ENCODE measurements around the gene KRT77. TPM values are rescaled to one million over a fixed set of nuclear protein-coding genes. Genes with fewer than 3 reads are reported as not detected.

The KRT77 gene
- total and polyA plus RNA-seq, 7 experiments from 2014 or later, result 0.08 to 0.13 (median 0.10) TPM; not detected in 3

DNA sequence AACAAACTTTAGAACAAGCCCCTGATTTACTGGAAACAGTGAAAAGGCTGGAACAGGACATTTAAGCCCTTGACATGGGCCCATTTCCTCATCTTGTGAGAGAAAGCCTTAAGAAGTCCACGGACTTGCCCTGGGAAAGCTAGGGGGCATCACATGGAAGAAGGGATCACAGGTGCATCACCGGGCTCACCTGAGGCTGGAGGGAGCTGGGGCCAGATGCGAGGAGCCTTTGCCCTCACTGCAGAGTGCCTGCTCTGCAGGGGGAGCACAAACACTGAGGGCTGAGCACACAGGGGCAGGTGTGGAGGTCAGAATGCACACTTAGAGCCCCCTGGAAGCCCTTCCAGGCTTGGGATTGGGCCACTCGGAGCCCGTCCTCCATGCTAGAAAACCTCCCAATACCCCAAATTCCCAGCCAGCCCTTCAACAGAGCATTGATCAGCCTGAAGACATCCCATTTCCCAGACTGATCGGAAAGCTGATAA is 17.9 kb downstream of the KRT77 start:
- no peak for DNase-seq
- Mint-ChIP-seq H3K36me3 (no peaks in the 10 kb centered on the region), H3K9me3 (no peaks in the 10 kb centered on the region), H3K27ac (peak overlapping the region in 1 of 9 donors; percentile 87), H3K27me3 (peaks cover 0 to 50% (median 0%) of the 10 kb centered on the region in 5 donors), H3K4me3 (no peak overlapping the region), H3K4me1 (peaks cover 14 to 74% (median 64%) of the 10 kb centered on the region in 7 donors)
- peaks cover 6 to 31% of the 10 kb centered on the region in 2 donors for H3K4me1 ChIP-seq (ENCODE audit: control insufficient read depth in 2 of 2, insufficient read depth in 2 of 2, low read length in 2 of 2)
- ChIA-PET POLR2A (no interaction called here), CTCF (interaction anchor here (0.7 kb wide), 1 partner anchor 8 kb away, joined by 3 read pairs; no protein-coding TSS in a partner anchor)
- H3K9me3 ChIP-seq (ENCODE audit: control insufficient read depth in 2 of 3, low read length in 3 of 3), result no peaks in the 10 kb centered on the region
- H3K27ac ChIP-seq (ENCODE audit: low read depth, low read length), result no peak overlapping the region
- intact Hi-C loops (cut with micrococcal nuclease), result no loop called here
- no peak overlapping the region for H3K4me3 ChIP-seq (ENCODE audit: low read length)
- no peak for ATAC-seq
- no peaks in the 10 kb centered on the region for H3K27me3 ChIP-seq (ENCODE audit: control insufficient read depth in 2 of 2, insufficient read depth in 2 of 2, low read length in 2 of 2)
- H3K36me3 ChIP-seq (ENCODE audit: control insufficient read depth in 2 of 3, insufficient read depth in 3 of 3, low read length in 3 of 3), result no peaks in the 10 kb centered on the region

DNA sequence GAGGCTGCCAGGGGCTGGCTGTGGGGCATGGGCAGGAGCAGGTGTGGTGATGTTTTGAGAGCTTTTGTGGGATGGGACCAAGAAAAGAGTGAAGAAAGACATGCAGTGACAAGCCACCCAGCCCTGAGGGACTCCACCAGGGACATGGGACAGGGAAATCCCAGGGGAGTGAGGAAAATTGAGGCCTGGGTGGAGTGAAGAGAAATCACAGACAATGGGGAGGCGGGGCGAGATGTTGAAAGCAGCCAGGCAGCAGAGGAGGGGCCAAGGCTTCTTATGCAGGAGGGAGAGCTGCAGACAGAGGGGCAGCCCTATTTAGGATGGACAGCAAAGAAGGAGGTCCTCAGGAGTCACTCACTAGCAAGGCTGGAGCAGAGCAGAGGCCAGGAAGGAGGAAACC is 18.9 kb downstream of the KRT77 start:
- Mint-ChIP-seq H3K36me3 (no peaks in the 10 kb centered on the region), H3K4me3 (no peak overlapping the region), H3K27me3 (peaks cover 0 to 49% (median 0%) of the 10 kb centered on the region in 5 donors), H3K9me3 (no peaks in the 10 kb centered on the region), H3K4me1 (peaks cover 14 to 75% (median 63%) of the 10 kb centered on the region in 7 donors), H3K27ac (peak overlapping the region in 6 of 9 donors; percentile 13 to 86 (median 80))
- no peak overlapping the region for H3K4me3 ChIP-seq (ENCODE audit: low read length)
- no peaks in the 10 kb centered on the region for H3K9me3 ChIP-seq (ENCODE audit: control insufficient read depth in 2 of 3, low read length in 3 of 3)
- H3K36me3 ChIP-seq (ENCODE audit: control insufficient read depth in 2 of 3, insufficient read depth in 3 of 3, low read length in 3 of 3), result no peaks in the 10 kb centered on the region
- no peaks in the 10 kb centered on the region for H3K27me3 ChIP-seq (ENCODE audit: control insufficient read depth in 2 of 2, insufficient read depth in 2 of 2, low read length in 2 of 2)
- POLR2A ChIA-PET, result no interaction called here
- ATAC-seq (no peak), DNase-seq (no peak)
- intact Hi-C loops (cut with micrococcal nuclease), result loop anchor here in 1 of 2 donors (5.0 kb wide), 1 partner anchor 97 kb away; no protein-coding TSS in a partner anchor
- CTCF ChIA-PET, result interaction anchor here (0.6 kb wide), 2 partner anchors 54 to 415 kb away, joined by 3 to 4 read pairs; no protein-coding TSS in a partner anchor
- H3K4me1 ChIP-seq (ENCODE audit: control insufficient read depth in 2 of 2, insufficient read depth in 2 of 2, low read length in 2 of 2), result peaks cover 6 to 24% of the 10 kb centered on the region in 2 donors
- no peak overlapping the region for H3K27ac ChIP-seq (ENCODE audit: low read depth, low read length)

DNA sequence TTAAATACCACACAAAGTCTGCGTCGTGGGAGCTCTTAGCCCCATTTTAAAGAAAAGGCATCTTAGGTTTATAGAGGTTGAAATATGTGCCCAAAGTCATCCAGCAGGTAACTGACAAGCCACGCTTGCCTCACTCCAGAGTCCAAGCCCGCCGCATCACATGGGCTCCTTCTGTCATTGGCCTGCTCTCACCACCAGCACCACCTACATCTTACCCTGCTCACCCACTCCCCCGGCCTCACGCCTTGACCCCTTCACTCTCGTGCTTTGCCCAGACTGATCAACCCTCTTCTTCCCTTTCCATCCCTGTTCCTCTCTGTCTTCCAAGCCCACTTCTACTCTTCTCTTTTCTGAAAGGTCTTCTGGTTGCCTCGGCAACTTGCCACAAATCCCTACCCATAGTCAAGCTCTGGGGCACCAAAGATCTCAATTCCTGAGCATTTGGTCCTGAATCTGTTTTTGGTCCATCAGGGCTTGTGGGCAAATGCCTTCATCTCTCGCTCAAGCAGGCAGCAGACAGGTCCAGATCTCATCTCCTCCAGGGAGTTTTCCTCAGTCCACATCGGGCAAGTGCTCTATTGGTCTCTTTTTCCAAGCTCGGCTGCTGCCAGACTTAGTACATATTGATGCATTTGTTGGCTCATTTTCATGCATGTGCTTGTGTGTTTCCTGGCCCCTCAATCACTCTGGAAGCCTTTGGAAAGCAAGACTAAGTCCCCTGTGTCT is 19.6 kb downstream of the KRT77 start:
- ATAC-seq (no peak), DNase-seq (no peak)
- Mint-ChIP-seq H3K36me3 (no peaks in the 10 kb centered on the region), H3K27ac (peak overlapping the region in 7 of 9 donors; percentile 46 to 86 (median 81)), H3K4me1 (peaks cover 14 to 72% (median 62%) of the 10 kb centered on the region in 7 donors), H3K9me3 (no peaks in the 10 kb centered on the region), H3K4me3 (peak overlapping the region in 1 of 10 donors; percentile 33), H3K27me3 (peaks cover 0 to 45% (median 0%) of the 10 kb centered on the region in 5 donors)
- H3K4me3 ChIP-seq (ENCODE audit: low read length), result no peak overlapping the region
- H3K36me3 ChIP-seq (ENCODE audit: control insufficient read depth in 2 of 3, insufficient read depth in 3 of 3, low read length in 3 of 3), result no peaks in the 10 kb centered on the region
- POLR2A ChIA-PET, result interaction anchor here (0.9 kb wide), 1 partner anchor 35 kb away, joined by 5 read pairs; no protein-coding TSS in a partner anchor
- H3K27me3 ChIP-seq (ENCODE audit: control insufficient read depth in 2 of 2, insufficient read depth in 2 of 2, low read length in 2 of 2), result no peaks in the 10 kb centered on the region
- CTCF ChIA-PET, result interaction anchor here (0.6 kb wide), 1 partner anchor 416 kb away, joined by 3 read pairs; no protein-coding TSS in a partner anchor
- intact Hi-C loops (cut with micrococcal nuclease), result loop anchor here in 1 of 2 donors (5.0 kb wide), 1 partner anchor 96 kb away; no protein-coding TSS in a partner anchor
- no peaks in the 10 kb centered on the region for H3K9me3 ChIP-seq (ENCODE audit: control insufficient read depth in 2 of 3, low read length in 3 of 3)
- H3K4me1 ChIP-seq (ENCODE audit: control insufficient read depth in 2 of 2, insufficient read depth in 2 of 2, low read length in 2 of 2), result peaks cover 6 to 24% of the 10 kb centered on the region in 2 donors
- H3K27ac ChIP-seq (ENCODE audit: low read depth, low read length), result no peak overlapping the region

DNA sequence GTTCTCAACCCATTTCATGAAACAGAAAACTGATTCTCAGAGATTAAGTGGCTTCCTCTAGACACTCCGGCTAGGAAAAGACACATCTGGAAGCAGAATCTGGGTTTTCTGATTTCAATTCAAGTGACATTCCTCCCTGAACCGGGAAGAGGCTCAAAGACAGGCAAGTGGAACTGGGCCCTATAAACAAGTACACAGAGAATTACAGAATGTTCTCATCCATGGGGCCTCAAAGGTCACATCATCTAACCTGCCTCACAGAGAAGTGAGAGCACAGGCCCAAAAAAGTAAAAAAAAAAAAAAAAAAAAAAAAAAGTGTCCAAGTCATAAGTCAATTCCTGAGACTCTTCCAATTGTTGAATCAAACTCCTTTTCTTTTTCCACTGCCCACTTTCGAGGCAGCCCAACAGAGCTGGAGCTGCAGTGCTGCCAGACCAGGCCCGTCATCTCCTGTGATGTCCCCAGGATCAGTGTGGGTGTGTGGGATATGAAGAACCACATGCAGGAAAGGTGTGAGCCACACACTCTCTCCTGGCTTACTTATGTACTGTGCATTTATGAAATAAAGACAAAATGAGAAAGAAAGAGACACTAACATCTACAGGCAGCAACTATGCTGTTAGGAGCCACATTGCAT is 20.3 kb downstream of the KRT77 start:
- peak overlapping the region in 2 of 10 donors; percentile 33 to 58 for H3K4me3 Mint-ChIP-seq
- no peak overlapping the region for H3K4me3 ChIP-seq (ENCODE audit: low read length)

DNA sequence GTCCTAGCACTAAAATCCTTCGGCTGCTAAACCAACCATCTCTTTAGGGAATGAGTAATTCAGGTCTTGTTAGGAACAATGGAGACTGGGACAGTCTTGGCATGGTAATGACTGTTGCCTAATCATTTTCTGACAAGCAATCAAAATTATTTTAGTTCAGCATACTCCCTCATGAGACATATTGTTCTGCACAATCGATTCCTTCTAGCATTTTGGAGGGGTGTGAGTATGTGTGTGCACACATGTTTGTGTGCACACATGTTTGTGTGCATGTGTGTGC is 21.0 kb downstream of the KRT77 start:
- H3K9me3 Mint-ChIP-seq, result no peaks in the 10 kb centered on the region
- POLR2A ChIA-PET, result interaction anchor here (1.0 to 3.4 kb wide), 4 partner anchors 9 to 70 kb away, joined by 3 to 44 read pairs (median 8); no protein-coding TSS in a partner anchor
- intact Hi-C loops (cut with micrococcal nuclease), result loop anchor here in 1 of 2 donors (5.0 kb wide), 1 partner anchor 95 kb away; no protein-coding TSS in a partner anchor
- no peak overlapping the region for H3K27ac ChIP-seq (ENCODE audit: low read depth, low read length)
- H3K4me1 Mint-ChIP-seq, result peaks cover 14 to 76% (median 66%) of the 10 kb centered on the region in 7 donors
- H3K27me3 Mint-ChIP-seq, result peaks cover 0 to 39% (median 0%) of the 10 kb centered on the region in 5 donors
- H3K4me3 ChIP-seq (ENCODE audit: low read length), result no peak overlapping the region
- H3K36me3 Mint-ChIP-seq, result no peaks in the 10 kb centered on the region
- peak overlapping the region in 6 of 10 donors; percentile 0 to 58 (median 40) for H3K4me3 Mint-ChIP-seq
- peak overlapping the region in 8 of 9 donors; percentile 78 to 93 (median 86) for H3K27ac Mint-ChIP-seq
- no peaks in the 10 kb centered on the region for H3K36me3 ChIP-seq (ENCODE audit: control insufficient read depth in 2 of 3, insufficient read depth in 3 of 3, low read length in 3 of 3)
- peaks cover 0 to 4% of the 10 kb centered on the region in 2 donors for H3K27me3 ChIP-seq (ENCODE audit: control insufficient read depth in 2 of 2, insufficient read depth in 2 of 2, low read length in 2 of 2)
- CTCF ChIA-PET, result interaction anchor here (0.6 to 2.2 kb wide), 2 partner anchors 86 to 97 kb away, joined by 3 to 14 read pairs; no protein-coding TSS in a partner anchor
- H3K4me1 ChIP-seq (ENCODE audit: control insufficient read depth in 2 of 2, insufficient read depth in 2 of 2, low read length in 2 of 2), result peaks cover 6 to 24% of the 10 kb centered on the region in 2 donors
- ATAC-seq (no peak), DNase-seq (no peak)
- H3K9me3 ChIP-seq (ENCODE audit: control insufficient read depth in 2 of 3, low read length in 3 of 3), result no peaks in the 10 kb centered on the region

More for the DNA sequence above, 20.3 kb downstream of the KRT77 start:
- H3K36me3 ChIP-seq (ENCODE audit: control insufficient read depth in 2 of 3, insufficient read depth in 3 of 3, low read length in 3 of 3), result no peaks in the 10 kb centered on the region
- H3K27me3 Mint-ChIP-seq, result peaks cover 0 to 44% (median 0%) of the 10 kb centered on the region in 5 donors
- peak overlapping the region in 7 of 9 donors; percentile 81 to 93 (median 86) for H3K27ac Mint-ChIP-seq
- ATAC-seq, result no peak
- peaks cover 0 to 4% of the 10 kb centered on the region in 2 donors for H3K27me3 ChIP-seq (ENCODE audit: control insufficient read depth in 2 of 2, insufficient read depth in 2 of 2, low read length in 2 of 2)
- H3K9me3 ChIP-seq (ENCODE audit: control insufficient read depth in 2 of 3, low read length in 3 of 3), result no peaks in the 10 kb centered on the region
- CTCF ChIA-PET, result no interaction called here
- H3K4me1 ChIP-seq (ENCODE audit: control insufficient read depth in 2 of 2, insufficient read depth in 2 of 2, low read length in 2 of 2), result peaks cover 6 to 24% of the 10 kb centered on the region in 2 donors
- intact Hi-C loops (cut with micrococcal nuclease), result loop anchor here in 1 of 2 donors (5.0 kb wide), 1 partner anchor 96 kb away; no protein-coding TSS in a partner anchor
- H3K27ac ChIP-seq (ENCODE audit: low read depth, low read length), result no peak overlapping the region
- no peaks in the 10 kb centered on the region for H3K9me3 Mint-ChIP-seq
- H3K36me3 Mint-ChIP-seq, result no peaks in the 10 kb centered on the region
- POLR2A ChIA-PET, result interaction anchor here (0.6 to 3.4 kb wide), 5 partner anchors 8 to 61 kb away, joined by 3 to 44 read pairs (median 4); no protein-coding TSS in a partner anchor
- peaks cover 14 to 77% (median 65%) of the 10 kb centered on the region in 7 donors for H3K4me1 Mint-ChIP-seq
- no peak for DNase-seq
